GM10248 (cell line): Measurements from ENCODE around the gene HOXA2.

Experiments
- CTCF ChIA-PET: fragments of 300-600 bp; sonication (Branson Sonifier 250); formaldehyde crosslinking; extraction: SDS; loops from one replicate; lab custom pipeline; 2021; ENCODE audit warnings: antibody characterized with exemption; lab: Yijun Ruan, JAX
- POLR2A ChIA-PET: fragments of 350-650 bp; sonication (Branson Sonifier 250); formaldehyde crosslinking; extraction: SDS; loops from one replicate; lab custom pipeline; 2020; ENCODE audit warnings: antibody characterized with exemption; lab: Yijun Ruan, JAX
- DNase-seq: peaks from one replicate; pipeline ENCODE4 v3.0.0; 2012; ENCODE audit errors: extremely low spot score
- CTCF ChIP-seq: IDR thresholded peaks from 2 replicates; pipeline ENCODE4 v1.5.1; 2012; ENCODE audit warnings: mild to moderate bottlenecking, low read depth; ENCODE audit errors: extremely low read depth, missing control alignments, control extremely low read depth

The HOXA2 gene

DNA sequence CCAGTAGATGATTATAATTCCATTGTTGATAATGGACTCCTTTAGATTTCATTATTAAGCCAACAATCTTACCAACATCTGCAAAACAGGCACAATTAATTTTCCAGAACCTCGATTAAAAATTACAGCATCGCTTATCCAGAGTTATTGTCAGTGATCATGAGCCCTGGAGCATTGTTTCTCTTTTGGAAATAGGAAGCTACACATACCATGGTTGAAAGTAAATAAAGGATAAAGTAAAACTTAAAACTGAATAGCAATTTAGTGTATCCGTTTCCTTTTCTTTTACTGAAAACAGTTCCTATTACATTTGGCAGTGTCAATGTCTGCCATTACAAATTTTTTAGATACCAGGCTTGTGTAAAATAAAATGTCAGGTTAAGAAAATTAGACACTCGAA lies 9.9 kb upstream of the HOXA2 start:
- DNase-seq, result no peak
- no peak for TF ChIP-seq CTCF
- POLR2A ChIA-PET, result no interaction called here
- CTCF ChIA-PET, result no interaction called here

DNA sequence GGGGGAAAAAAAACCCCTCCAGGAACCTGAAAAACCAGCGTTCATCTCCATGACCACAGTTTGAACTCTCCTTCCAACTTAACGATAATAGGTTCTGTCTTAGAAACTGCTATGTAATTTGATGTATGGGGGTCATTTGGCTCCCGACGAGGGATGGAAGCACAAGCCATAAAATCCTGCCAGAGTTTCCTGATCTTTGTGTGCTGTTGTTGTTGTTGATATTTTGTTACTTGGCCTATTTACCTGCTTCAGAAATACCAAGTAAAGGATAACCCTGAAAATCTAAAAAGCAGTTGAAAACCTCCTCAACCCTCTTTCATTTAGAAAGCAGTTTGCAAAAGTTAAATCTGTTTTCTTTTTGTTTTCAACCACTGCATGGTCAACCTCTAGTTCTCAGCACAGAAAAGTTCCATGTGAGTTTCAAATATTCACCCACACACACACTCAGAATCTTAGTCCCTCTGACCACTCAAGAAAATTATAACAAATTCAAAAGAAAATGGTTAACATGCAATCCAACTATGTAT lies 9.3 kb upstream of the HOXA2 start:
- DNase-seq, result no peak
- ChIA-PET CTCF (no interaction called here), POLR2A (no interaction called here)
- TF ChIP-seq CTCF, result no peak

- ChIA-PET POLR2A (no interaction called here), CTCF (interaction anchor here (1.0 to 1.2 kb wide), 3 partner anchors 9 to 85 kb away, joined by 3 to 4 read pairs (median 3); partner anchors contain the start of gene HOXA4)
- no peak for TF ChIP-seq CTCF
- DNase-seq, result no peak
Measured at GRCh38 chr7:27111042-27111750, 8.7 kb upstream of the HOXA2 start.

DNA sequence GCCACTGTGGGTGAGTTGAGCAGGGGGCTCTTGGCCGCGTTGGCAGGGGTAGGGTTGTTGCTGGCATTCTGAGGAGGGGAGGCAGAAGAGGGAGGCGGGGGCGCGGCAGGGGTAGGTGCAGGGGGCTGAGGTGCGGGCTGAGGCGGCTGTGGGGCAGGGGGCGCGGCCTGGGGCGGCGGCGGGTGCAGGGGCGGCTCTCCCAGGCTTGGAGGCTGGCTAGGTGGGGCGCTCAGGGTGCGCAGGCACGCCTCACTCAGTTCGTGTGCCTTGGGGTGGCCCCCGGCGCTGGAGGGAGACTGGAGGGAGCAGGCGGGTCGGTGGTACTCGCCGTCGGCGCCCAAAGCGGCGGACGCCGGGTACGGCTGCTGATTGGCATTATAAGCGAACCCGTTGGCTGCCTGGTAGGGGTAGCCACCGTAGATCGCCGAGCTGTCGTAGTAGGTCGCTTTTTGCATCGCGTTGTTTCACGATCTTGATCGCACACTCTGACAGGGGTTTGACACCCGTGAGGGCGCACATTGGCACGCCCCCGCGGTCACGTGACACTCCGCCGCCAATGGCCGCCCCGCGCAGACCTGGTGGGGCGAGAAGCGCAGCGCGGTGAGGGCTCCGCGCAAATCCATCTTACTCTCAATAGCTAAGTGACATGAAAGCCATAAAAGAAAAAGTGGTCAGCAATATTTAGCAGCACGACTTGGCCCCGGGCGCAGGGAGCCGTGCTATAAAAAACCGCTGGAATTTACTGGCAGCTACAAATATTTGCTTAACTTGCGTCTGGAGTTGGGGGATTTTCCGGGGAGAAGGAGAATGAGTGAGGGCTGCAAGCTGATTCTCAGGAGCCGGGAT lies 7.9 kb upstream of the HOXA2 start:
- POLR2A ChIA-PET, result no interaction called here
- no peak for DNase-seq
- no peak for TF ChIP-seq CTCF
- CTCF ChIA-PET, result interaction anchor here (0.9 to 1.2 kb wide), 4 partner anchors 9 to 86 kb away, joined by 3 to 4 read pairs (median 3); partner anchors contain the start of gene HOXA4

GRCh38 chr7:27109466-27110185 lies 7.1 kb upstream of the HOXA2 start:
- ChIA-PET POLR2A (no interaction called here), CTCF (interaction anchor here (0.9 to 1.2 kb wide), 3 partner anchors 9 to 427 kb away, joined by 3 read pairs; partner anchors contain the start of gene HOXA4)
- no peak for DNase-seq
- no peak for TF ChIP-seq CTCF
